HG02938 (cell line): ENCODE measurements around the gene ALDH3A2.

Experiments
- ATAC-seq: cut with Tn5 transposase; IDR thresholded peaks from one replicate; pipeline ENCODE4 v1.9.1; 2021; ENCODE audit warnings: mild to moderate bottlenecking, moderate library complexity; ENCODE audit not compliant: unreplicated experiment

The ALDH3A2 gene

DNA sequence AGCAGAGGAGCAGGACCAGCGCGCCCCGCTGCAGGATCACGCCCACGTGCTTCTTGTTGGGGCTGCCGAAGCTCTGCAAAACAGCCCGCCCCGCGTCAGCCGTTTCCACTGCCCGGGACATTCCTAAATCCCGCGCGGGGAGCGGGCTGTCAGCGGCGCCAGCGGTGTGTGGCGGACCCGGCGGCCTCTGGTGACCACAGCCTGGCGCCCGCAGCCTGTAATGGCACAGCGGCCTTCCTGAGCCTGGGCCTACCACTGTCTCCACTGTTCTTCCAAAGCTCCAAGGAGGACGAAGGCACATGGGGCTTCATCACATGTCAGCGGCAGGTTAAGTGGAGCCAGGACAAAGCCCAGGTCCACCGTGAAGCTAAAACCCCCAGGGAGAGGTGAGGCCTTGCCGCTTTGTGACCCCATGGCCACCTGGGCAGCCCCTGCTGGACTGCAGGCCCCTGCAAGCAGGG lies 65.4 kb downstream of the ALDH3A2 start:
- ATAC-seq = no peak

DNA sequence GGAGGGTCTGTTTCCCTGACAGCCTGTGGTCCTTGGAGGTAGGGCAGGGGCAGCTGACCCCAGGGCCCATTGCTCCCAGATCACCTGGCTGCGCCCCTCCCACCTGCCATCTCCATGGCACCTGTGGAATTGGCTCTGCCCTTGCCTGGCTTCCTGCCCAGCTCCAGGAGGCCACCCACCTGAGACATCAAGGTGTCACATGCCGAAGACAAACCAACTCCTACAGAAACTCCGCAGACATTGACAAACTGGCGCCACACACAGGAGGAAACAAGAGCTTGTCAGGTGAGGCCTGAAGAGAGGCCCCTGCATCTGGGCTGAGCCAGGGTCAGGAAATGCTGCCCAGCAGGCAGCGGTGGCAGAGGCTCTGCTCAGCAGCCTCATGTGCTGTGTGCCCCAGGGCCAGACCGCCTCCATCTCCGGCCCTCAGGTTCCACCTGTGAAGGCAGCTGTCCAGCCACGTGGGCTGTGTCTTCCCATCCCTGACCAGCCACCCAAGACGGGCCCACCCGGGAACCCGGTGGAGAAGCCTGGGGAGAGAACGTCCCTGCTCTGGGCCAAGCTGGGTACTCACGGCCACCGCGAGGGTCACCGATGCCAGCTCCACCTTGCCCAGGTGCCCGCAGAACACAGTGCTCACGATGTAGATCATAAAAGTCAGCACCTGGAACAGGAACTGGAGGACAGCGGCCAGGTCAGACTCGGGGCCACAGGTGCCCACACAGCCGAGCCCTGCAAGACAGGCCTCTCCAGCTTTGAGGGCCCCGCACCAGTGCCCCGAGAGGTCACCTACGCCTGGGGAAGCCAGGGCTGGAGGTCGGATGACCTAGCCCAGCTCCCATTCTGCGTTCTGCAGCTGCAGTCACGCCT lies 66.2 kb downstream of the ALDH3A2 start:
- ATAC-seq = no peak

- no peak for ATAC-seq
Observed at GRCh38 chr17:19716108-19717030, 67.8 kb downstream of the ALDH3A2 start, which contains the start of gene SLC47A2. SLC47A2 (minus strand) TSS chr17:19716584; CDS start chr17:19716555, 29 bp downstream.

- ATAC-seq = no peak
Observed at GRCh38 chr17:19717031-19717360, 68.4 kb downstream of the ALDH3A2 start.

DNA sequence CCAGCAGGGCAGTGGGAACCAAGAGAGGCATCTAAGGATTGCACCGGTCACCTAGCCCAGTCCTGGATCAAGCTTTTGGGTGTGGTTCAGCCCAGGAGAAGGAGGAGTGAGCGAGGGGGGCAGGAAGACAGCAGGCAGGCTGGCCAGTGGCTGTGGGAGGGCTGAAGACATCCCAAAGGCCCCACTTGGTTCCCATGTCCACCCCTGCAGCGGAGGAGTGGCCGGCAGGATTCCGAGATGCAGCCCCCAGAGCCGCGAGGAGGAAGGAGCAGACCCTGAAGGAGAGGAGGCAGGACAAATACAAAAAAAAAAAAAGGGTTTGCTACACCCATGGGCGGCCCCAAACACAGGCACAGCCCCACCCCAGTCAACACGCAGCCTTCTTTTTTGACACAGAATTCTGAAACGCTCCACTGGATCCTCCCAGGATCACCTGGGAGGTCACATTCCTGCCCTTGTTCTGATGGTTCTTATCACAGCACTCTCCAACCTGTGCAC lies 68.9 kb downstream of the ALDH3A2 start:
- no peak for ATAC-seq

DNA sequence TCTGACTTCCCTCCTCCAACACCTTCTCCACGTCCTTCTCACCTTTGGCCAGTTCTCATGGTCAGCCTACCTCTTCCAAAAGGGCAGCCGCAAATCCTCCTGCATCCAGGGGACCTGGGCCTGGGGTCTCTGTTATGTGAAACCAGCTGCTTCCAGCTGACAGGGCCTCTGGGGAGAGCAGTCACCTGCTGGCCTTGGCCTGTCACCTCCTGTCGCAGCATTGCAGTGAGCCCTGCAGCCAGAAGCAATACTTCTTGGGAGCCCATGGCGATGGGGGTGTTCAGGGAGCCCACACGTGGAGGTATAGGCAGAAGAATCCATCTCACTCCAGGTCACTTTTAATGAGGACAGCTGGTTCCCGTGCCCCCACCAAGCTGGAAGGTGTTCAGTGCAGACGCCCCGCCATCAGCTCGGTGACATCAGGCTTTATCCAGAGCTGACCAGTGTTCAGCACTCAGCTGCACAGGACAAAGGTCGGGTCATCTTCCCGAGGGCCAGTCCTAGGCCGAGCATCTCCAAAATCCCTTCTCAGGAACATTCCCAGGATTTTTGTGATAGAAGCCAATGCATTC lies 69.6 kb downstream of the ALDH3A2 start:
- ATAC-seq = no peak

GRCh38 chr17:19718613-19719354 lies 70.2 kb downstream of the ALDH3A2 start:
- no peak for ATAC-seq

- no peak for ATAC-seq
Observed at GRCh38 chr17:19719355-19720209, 71.0 kb downstream of the ALDH3A2 start.

GRCh38 chr17:19720210-19720475 lies 71.6 kb downstream of the ALDH3A2 start:
- ATAC-seq = no peak

DNA sequence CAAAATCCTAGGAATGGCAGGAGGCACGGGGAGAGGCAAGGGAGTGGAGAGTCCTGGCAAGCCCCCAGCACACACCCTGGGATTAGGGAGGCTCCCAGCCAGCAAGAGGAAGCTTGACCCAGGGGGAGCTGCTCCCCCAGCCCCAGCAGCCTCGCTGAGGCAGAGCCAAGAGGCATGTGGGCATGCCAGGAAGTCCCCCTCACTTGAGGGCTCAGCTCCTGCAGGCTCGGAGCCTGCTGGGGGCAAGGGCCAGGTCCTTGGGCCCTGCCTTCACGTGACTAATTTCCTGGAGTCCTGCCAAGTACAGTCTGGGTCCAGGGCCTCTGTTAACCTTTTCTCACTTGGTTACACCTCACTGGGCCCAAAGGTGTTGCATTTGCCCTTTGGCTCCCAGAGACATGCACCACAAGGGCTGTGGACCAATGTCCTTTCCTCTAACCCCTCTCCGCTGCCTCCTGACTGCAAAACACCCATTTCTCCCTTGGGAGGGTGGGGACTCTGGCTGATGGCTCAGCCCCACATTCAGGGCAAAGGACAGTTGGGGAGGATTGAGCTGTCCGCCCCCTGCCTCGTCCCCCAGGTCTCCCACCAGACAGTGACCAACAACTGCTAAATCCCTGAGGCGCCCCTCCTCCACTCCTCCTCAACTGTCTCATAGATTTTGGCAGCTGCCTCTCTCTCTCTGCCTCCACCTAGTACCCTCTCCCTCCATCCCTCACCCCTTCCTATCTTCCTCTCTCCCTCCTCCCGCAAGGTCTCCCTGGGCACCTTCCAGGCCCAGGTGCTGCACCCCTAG lies 72.3 kb downstream of the ALDH3A2 start:
- ATAC-seq = no peak

GRCh38 chr17:19723964-19724363 lies 75.4 kb downstream of the ALDH3A2 start:
- ATAC-seq = no peak

- ATAC-seq = no peak
Observed at GRCh38 chr17:19724501-19725420, 76.2 kb downstream of the ALDH3A2 start.

GRCh38 chr17:19725486-19725885 lies 76.9 kb downstream of the ALDH3A2 start:
- ATAC-seq = no peak

DNA sequence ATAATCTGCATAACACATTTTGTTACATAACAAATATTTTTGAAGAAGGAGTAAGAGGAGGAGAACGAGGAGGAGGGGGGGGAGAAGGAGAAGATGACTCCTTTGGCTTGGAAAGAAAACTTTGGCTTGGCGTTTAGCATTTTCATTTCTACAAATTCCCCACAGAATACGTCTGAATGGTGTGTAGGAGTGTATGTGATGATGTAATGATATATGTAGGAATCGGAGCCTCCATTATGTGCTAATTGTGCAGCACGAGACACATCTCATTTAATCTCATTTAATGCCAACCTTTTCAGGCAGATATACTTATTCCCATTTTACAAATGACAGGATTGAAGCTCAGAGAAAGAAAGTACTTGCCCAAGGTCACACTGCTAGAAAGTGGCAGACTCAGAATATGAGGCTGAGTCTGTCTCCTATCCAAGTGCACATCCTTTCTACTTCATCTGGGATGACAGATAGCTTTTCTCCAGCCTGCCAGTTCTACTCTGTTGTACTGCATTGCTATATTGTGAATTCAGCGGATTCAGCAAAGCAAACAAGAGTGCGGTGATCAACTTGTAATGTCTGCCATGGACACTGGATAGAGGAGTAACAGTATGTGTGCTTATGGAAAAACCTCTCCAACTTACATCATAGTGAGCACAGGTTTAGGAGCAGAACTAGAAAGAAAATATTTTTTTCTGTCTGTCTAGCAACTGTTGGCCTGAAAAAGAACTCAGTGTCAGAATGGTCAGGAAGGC lies 78.3 kb downstream of the ALDH3A2 start:
- ATAC-seq = no peak
